GM18951 (cell line): ENCODE data around the gene RPL18.

ENCODE experiments used
- POLR2A ChIP-seq: IDR thresholded peaks from 4 replicates; pipeline ENCODE4 v1.6.1; 2011; ENCODE audit warnings: mild to moderate bottlenecking; ENCODE audit not compliant: insufficient read length, insufficient read depth; ENCODE audit errors: extremely low read depth
- in situ Hi-C: fragments of 300-500 bp; cut with MboI; formaldehyde crosslinking; loops from one replicate; pipeline ENCODE4 v1.12.0; 2022; ENCODE audit warnings: low sequenced_read_pairs, mixed read lengths, inconsistent platforms; ENCODE audit not compliant: unreplicated experiment

Gene RPL18

DNA sequence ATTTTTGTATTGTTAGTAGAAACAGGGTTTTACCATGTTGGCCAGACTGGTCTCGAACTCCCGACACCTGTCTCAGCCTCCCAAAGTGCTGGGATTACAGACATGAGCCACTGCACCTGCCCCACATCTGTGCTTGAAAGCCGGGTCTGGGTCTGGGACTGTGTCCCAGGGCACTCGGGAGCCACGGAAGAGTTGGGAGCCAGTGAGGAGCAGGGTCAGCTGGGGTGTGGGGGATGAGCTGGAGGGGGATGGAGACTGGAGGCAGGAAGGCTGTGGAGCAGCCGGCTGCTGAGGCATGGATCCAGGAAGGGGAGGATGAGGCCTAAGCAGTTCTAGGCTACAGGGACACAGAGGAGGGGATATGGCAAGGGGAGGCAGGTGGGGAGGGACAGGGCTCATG, 23.1 kb downstream of the RPL18 start:
- no peak for TF ChIP-seq POLR2A
- in situ Hi-C loops = loop anchor here (25.0 kb wide), 1 partner anchor 284 kb away; a partner anchor contains a TSS

DNA sequence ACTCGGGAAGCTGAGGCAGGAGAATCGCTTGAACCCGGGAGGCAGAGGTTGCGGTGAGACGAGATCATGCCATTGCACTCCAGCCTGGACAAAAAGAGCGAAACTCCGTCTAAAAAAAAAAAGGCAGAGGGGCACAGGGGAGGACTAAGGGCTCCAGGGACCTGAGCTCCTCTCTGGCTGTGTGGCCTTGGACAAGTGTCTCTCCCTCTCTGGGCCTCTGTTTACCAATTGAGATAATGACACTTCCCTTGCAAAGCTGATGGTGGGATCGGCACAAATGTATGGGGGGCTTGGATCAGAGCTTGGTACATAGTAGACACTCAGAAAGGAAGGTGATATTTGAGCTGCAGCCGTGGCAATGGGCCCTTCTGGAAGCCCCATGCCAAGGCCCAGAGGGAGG, 23.8 kb downstream of the RPL18 start:
- in situ Hi-C loops = loop anchor here (25.0 kb wide), 1 partner anchor 283 kb away; a partner anchor contains a TSS
- TF ChIP-seq POLR2A = no peak

DNA sequence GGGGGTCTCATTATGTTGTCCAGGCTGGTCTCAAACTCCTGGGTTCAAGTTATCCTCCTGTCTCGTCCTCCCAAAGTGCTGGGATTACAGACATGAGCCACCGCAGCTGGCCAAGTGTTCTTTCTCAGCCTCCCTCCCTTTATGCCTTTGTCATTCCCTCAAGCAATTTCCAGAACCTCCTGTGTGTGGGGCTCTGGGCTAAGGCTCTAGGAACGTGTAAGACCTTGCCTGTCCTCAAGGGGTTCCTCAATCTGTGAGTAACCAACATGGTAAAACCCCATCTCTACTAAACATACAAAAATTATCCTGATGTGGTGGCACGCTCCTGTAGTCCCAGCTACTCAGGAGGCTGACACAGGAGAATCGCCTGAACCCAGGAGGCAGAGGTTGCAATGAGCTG, 28.0 kb downstream of the RPL18 start:
- in situ Hi-C loops = loop anchor here (25.0 kb wide), 1 partner anchor 279 kb away; a partner anchor contains a TSS
- no peak for TF ChIP-seq POLR2A

DNA sequence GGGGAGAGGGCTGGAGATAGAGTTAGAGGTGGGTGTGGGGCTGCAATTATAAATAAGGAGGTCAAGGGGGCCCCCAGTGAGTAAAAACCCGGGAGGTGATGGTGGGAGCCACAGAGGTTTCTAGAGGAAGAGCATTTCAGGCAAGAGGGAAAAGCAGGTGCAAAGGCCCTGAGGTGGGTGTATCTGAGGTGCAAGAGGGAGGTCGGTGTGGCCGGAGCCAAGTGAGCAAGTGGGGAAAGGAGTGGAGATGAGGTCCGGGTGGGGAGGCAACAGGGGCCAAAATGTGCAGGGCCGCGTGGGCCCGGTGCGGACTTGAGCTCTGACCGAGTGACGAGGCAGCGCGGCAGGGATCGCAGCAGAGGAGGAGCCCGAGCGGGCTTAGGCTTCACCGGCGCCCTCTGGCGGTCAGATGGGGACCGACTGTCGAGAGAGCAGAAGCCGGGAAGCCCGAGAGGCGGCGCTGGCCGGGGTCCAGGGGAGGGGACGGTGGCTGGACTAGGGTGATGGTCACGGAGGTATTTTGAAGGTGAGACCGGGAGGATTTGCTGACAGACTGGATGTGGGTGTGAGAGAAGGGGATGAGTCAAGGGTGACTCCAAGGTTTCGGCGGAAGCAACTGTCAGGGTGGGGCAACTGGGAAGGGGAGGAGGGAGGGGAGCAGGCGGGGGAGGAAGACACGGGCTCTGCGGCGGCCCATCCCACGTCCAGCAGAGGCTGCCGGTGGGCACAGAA, 30.1 kb downstream of the RPL18 start:
- TF ChIP-seq POLR2A = no peak
- in situ Hi-C loops = loop anchor here (5.0 to 25.0 kb wide), 2 partner anchors 82 to 277 kb away; a partner anchor contains a TSS

DNA sequence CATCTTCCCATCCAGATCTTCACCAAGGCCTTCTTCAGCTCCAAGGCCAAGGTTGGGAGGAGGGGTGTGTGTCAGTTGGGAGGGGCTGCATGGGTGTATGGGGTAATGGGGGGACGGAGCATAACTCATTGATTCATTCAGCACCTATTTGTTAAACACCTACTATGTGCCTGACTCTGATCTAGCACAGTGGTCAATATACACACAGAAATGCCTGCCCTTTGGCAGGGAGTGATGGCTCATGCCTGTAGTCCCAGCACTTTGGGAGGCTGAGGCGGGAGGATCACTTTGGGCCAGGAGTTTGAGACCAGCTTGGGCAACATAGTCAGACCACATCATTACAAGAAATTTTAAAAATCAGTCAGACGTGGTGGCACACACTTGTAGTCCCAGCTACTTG, 31.6 kb downstream of the RPL18 start:
- TF ChIP-seq POLR2A = no peak
- in situ Hi-C loops = loop anchor here (5.0 to 25.0 kb wide), 2 partner anchors 80 to 275 kb away; a partner anchor contains a TSS

DNA sequence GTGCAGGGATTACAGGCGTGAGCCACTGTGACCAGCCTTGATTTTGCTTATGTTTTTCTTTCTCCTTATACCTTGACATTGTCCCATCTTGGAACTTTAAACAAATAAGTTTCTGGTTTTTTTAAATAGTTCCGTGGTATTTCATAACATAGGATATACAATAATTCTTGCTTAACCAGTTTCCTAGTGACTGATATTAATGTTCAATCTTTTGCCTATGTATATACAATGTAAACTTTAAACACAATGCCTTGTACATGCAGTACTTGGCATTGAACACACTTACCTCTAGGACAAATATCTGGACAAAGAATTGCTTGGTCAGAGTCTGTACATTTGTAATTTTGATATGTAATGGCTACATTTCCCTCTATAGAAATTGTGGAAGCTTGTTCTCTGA, 36.8 kb downstream of the RPL18 start:
- in situ Hi-C loops = loop anchor here (25.0 kb wide), 1 partner anchor 270 kb away; a partner anchor contains a TSS
- no peak for TF ChIP-seq POLR2A

DNA sequence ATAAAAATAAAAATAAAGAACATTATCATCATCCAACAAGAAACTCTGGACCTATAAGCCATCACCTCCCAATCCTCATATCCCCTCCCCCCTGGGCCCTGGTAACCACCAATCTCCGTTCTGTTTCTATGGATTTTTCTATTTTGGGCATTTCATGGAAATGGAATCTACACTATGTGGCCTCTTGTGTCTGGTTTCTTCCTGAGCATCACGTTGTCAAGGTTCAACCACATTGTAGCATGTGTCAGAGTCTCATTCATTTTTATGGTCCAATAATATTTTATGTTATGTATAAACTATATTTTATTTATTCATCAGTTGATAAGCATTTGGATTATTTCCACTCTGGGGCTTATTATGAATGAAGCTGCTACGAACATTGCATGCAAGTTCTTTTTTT, 40.1 kb downstream of the RPL18 start:
- in situ Hi-C loops = loop anchor here (25.0 kb wide), 1 partner anchor 267 kb away; a partner anchor contains a TSS
- TF ChIP-seq POLR2A = no peak

DNA sequence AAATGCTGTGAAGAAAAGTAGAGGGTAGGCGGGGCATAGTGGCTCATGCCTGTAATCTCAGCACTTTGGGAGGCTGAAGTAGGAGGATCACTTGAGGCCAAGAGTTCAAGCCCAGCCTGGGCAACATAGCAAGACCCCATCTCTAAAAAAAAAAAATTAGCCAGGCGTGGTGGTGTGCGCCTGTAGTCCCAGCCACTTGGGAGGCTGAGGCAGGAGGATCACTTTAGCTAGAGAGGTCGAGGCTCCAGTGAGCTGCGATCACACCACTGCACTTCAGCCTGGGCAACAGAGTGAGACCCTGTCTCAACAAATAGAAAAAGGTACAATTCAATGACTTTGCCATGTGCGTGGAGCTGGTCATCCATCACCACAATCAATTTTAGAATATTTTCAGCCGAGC, 41.1 kb downstream of the RPL18 start:
- in situ Hi-C loops = loop anchor here (25.0 kb wide), 1 partner anchor 266 kb away; a partner anchor contains a TSS

DNA sequence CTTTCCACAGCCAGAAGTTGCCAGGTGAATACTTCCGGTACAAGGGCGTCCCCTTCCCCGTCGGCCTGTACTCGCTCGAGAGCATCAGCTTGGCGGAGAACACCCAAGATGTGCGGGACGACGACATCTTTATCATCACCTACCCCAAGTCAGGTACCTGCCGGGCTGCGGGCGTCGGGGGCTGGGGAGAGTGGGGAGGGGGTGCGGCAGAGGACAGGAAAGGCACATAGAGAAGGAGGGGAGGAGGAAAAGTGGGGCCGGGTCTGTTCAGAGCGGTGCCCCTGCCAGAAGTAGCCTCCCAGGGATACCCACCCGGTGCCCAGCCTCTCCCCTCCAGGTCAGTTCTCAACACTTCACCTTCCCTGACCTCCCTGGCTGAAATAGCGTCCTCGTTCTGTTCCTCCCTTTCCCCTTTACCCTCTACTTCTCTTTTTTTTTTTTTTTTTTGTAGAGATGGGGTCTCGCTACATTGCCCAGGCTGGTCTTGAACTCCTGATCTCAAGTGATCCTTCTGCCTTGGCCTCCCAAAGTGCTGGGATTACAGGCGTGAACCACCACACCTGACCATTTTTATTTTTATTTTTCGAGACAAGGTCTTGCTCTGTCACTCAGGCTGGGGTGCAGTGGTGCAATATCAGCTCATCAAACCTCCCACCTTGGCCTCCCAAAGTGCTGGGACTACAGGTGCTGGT, 42.9 kb downstream of the RPL18 start:
- no peak for TF ChIP-seq POLR2A
- in situ Hi-C loops = loop anchor here (25.0 kb wide), 1 partner anchor 264 kb away; a partner anchor contains a TSS

DNA sequence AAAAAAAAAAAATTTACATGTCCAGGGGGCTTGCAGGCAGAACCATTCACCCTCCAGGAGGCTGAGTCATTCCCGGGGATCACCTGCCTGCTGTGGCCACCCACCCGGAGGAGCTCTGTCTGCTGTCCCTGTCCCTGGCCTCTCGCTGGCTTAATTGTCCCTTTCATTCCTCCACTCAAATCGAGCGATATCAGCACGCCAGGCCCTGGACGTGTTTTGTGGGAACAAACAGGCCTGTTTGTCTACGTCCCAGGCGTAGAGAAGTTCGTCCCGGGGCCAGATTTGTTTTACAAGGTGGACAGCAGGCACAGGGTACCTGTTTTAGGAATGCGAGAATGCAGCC, 45.8 kb downstream of the RPL18 start:
- in situ Hi-C loops = no loop called here
- no peak for TF ChIP-seq POLR2A

DNA sequence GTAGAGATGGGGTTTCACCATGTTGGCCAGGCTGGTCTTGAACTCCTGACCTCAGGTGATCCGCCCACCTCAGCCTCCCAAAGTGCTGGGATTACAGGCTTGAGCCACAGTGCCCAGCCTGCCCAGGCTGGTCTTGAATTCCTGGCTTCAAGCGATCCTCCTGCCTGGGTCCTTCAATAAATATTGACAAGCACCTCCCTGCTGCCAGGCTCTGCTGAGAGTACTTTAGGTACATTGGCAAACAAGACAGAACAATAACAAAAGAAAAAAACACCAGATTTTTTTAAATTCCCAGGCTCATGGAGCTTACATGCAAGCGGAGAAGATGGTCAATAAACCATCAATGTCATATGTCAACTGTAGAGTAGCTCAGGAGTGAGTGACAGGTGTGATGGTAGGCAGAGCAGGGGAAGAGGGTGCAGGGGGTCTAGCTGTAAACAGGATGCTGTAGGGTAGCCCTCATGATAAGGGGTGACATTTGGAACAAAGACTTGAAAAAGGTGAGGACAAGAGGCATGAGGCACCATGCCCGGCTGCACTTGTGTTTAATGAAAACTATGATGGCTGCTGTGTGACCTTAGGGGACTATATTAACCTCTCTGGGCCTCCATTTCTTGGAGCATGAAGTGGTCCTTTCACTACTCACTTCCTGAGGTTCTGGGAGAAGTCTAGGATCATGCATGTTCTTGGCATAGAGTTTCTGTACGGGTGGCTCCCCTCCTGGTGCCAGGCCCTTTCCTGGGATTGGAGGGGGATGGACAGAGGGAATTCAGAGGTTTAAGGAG, 47.4 kb downstream of the RPL18 start:
- no peak for TF ChIP-seq POLR2A
- in situ Hi-C loops = no loop called here

DNA sequence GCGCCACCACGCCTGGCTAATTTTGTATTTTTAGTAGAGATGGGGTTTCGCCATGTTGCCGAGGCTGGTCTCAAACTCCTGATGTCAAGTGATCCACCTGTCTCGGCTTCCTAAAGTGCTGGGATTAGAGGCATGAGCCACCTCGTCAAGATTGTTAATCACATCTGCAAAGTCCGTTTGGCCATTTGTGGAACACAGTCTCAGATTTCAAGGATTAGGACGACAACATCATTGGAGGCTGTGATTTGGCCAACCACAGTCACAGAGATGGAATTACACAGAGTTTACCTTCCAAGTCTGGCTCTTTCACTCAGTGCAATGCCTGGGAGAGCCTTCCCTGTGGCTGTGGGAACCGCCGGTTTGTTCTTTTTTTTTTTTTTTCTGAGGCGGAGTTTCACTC, 49.2 kb downstream of the RPL18 start:
- in situ Hi-C loops = no loop called here
- no peak for TF ChIP-seq POLR2A

DNA sequence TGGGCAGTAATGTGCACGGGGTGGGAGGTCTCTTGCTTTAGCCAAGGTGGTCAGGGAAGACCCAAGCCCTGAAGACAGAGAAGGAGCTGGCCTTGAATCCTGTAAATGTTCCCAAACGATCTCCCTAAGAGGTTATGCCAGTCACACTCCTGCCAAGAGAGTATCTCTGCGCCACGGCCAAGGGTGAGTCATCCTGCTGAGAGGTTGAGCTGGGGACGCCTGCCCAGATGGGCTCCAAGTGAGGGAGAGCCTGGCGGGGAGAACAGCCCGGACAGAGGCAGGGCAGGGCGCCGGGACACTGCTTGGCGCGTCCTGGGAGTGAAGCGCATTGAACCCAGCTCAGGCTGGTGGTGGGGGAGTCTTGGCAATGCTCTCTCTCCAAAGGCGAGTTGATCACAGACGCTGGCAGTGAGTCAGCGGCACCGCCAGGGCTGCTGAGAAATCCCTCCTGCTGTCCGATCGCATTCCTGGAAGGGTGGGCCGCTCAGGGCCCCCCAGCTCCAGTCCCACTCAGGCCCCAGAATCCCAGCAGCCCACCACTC, 50.6 kb downstream of the RPL18 start:
- TF ChIP-seq POLR2A = no peak
- in situ Hi-C loops = no loop called here
